Measurements from ENCODE around the gene IFI27L1. TPM values are rescaled to one million over a fixed set of nuclear protein-coding genes. Genes with fewer than 3 reads are reported as not detected.

The IFI27L1 gene
- total RNA-seq, 1 experiment from 2014 or later = 26.0 TPM

- H3K9me3 ChIP-seq (ENCODE audit: control insufficient read depth in 1 of 2, insufficient read depth in 1 of 2, low read depth in 1 of 2, low read length in 2 of 2) = no peaks in the 10 kb centered on the region
- H3K27me3 ChIP-seq (ENCODE audit: insufficient read depth, low read length) = no peaks in the 10 kb centered on the region
- CTCF ChIA-PET = no interaction called here
- RAD21 ChIA-PET (ENCODE audit: low non-redundant PET in 1 of 2, low total read pairs in 2 of 2, uncharacterized antibody in 2 of 2, unreplicated experiment in 2 of 2) = no interaction called here
- POLR2A ChIA-PET = no interaction called here
- H3K9me2 ChIP-seq (ENCODE audit: insufficient read depth) = no peaks in the 10 kb centered on the region
- H3K27ac ChIP-seq (ENCODE audit: low read depth, low read length) = no peak overlapping the region
- no peaks in the 10 kb centered on the region; a peak in 1 of 4 replicates for H3K4me1 ChIP-seq (ENCODE audit: control insufficient read depth in 1 of 2, insufficient read depth in 2 of 2, low read length in 2 of 2)
- H3K4me3 ChIP-seq (replicated peaks in 1 of 2; ENCODE audit: low read depth in 1 of 2, low read length in 2 of 2) = no peak overlapping the region
- DNase-seq (ENCODE audit: low read depth, low spot score) (no peak), ATAC-seq (no peak)
- no peaks in the 10 kb centered on the region for H3K36me3 ChIP-seq (ENCODE audit: control insufficient read depth in 1 of 2, insufficient read depth in 2 of 2, low read length in 2 of 2)
- BruUV-seq (replicated peaks) = no TSS peak
- no peaks in the 10 kb centered on the region for H3K79me2 ChIP-seq (ENCODE audit: insufficient read depth, low read length)
- TF ChIP-seq SP1 (IDR thresholded peaks at IDR 0.05; ENCODE audit: low read depth) (no peak), EZH2phosphoT487 (IDR thresholded peaks at IDR 0.05; ENCODE audit: borderline replicate concordance) (no peak), SRF (IDR thresholded peaks at IDR 0.05; ENCODE audit: low read depth) (no peak), ELF1 (IDR thresholded peaks at IDR 0.05; ENCODE audit: borderline replicate concordance, low read depth) (no peak), CBX3 (IDR thresholded peaks at IDR 0.05; ENCODE audit: low read depth) (no peak), FOSL1 (IDR thresholded peaks at IDR 0.05; ENCODE audit: low read depth) (no peak), POLR2AphosphoS5 (IDR thresholded peaks at IDR 0.05; ENCODE audit: low read depth, low read length) (no peak), EGR1 (IDR thresholded peaks at IDR 0.05; ENCODE audit: low read depth) (no peak), ATF3 (IDR thresholded peaks at IDR 0.05) (no peak)
- TF ChIP-seq, protein P1, sequence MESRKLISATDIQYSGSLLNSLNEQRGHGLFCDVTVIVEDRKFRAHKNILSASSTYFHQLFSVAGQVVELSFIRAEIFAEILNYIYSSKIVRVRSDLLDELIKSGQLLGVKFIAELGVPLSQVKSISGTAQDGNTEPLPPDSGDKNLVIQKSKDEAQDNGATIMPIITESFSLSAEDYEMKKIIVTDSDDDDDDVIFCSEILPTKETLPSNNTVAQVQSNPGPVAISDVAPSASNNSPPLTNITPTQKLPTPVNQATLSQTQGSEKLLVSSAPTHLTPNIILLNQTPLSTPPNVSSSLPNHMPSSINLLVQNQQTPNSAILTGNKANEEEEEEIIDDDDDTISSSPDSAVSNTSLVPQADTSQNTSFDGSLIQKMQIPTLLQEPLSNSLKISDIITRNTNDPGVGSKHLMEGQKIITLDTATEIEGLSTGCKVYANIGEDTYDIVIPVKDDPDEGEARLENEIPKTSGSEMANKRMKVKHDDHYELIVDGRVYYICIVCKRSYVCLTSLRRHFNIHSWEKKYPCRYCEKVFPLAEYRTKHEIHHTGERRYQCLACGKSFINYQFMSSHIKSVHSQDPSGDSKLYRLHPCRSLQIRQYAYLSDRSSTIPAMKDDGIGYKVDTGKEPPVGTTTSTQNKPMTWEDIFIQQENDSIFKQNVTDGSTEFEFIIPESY (IDR thresholded peaks at IDR 0.05; ENCODE audit: extremely low read depth, insufficient replicate concordance, low read length) = no peak
- TF ChIP-seq, protein P2, sequence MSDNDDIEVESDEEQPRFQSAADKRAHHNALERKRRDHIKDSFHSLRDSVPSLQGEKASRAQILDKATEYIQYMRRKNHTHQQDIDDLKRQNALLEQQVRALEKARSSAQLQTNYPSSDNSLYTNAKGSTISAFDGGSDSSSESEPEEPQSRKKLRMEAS (IDR thresholded peaks at IDR 0.05) = no peak
- TF ChIP-seq, protein P3, sequence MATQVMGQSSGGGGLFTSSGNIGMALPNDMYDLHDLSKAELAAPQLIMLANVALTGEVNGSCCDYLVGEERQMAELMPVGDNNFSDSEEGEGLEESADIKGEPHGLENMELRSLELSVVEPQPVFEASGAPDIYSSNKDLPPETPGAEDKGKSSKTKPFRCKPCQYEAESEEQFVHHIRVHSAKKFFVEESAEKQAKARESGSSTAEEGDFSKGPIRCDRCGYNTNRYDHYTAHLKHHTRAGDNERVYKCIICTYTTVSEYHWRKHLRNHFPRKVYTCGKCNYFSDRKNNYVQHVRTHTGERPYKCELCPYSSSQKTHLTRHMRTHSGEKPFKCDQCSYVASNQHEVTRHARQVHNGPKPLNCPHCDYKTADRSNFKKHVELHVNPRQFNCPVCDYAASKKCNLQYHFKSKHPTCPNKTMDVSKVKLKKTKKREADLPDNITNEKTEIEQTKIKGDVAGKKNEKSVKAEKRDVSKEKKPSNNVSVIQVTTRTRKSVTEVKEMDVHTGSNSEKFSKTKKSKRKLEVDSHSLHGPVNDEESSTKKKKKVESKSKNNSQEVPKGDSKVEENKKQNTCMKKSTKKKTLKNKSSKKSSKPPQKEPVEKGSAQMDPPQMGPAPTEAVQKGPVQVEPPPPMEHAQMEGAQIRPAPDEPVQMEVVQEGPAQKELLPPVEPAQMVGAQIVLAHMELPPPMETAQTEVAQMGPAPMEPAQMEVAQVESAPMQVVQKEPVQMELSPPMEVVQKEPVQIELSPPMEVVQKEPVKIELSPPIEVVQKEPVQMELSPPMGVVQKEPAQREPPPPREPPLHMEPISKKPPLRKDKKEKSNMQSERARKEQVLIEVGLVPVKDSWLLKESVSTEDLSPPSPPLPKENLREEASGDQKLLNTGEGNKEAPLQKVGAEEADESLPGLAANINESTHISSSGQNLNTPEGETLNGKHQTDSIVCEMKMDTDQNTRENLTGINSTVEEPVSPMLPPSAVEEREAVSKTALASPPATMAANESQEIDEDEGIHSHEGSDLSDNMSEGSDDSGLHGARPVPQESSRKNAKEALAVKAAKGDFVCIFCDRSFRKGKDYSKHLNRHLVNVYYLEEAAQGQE (IDR thresholded peaks at IDR 0.05; ENCODE audit: low read depth) = no peak
- no peaks in the 10 kb centered on the region for H4K20me1 ChIP-seq (ENCODE audit: insufficient read depth)
- no peak overlapping the region for H3K4me2 ChIP-seq (ENCODE audit: low read length)
- H3K9ac ChIP-seq (ENCODE audit: low read length) = no peak overlapping the region
- no peak overlapping the region for H2AFZ ChIP-seq (ENCODE audit: low read depth, low read length, poor library complexity, severe bottlenecking)
- intact Hi-C loops (cut with micrococcal nuclease) = no loop called here
Measured at GRCh38 chr14:94098326-94098992, 17.3 kb downstream of the IFI27L1 start.

Measured in HCT116 (cell line).